ENCODE measurements around the gene GFOD1.

GFOD1 gene

DNA sequence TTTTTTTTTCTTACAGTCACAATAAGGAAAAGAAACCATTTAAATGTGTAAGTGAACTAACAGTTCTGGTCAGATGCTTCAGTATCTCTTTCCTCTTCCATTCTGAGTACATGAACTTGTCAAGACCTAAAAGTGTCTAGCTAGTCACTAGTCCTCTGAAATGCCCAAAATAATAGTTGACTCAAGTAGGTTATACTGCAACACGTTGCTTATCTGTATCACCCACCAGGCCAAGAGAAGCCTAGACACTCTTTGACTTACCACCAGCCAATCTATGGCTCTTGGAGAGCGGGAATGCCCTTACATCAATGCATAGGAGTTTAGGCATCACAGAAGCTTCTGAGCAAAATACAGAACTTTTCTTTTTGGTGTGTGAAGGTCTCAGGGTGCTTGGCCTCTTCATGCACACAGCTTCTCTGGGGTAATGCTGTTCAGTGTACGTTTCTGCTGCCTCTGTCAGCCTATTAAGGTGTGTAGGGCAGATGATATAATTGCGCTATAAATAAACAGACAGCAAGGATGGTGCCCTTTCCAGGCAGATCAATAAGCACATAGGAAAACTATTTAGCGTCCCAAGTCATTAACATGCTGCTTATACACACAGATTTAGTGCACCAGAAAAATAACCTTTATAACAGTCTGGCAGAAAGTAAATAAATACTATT is 7.8 kb upstream of the GFOD1 start:
- H2AFZ ChIP-seq (ENCODE audit: low read depth): no peak overlapping the region
- no peaks in the 10 kb centered on the region for H3K79me2 ChIP-seq (ENCODE audit: insufficient read depth, low read depth)
- no peak overlapping the region for H3K9ac ChIP-seq
- H4K20me1 ChIP-seq (ENCODE audit: insufficient read depth): no peaks in the 10 kb centered on the region
- H3K4me2 ChIP-seq: no peak overlapping the region
- no peak overlapping the region for H3K27ac ChIP-seq
- no peak overlapping the region for H3K4me3 ChIP-seq (IDR thresholded peaks at IDR 0.05; ENCODE audit: insufficient read depth, low read depth, low read length)
- no peaks in the 10 kb centered on the region for H3K27me3 ChIP-seq (ENCODE audit: insufficient read depth, low read depth)
- TF ChIP-seq, protein P1, sequence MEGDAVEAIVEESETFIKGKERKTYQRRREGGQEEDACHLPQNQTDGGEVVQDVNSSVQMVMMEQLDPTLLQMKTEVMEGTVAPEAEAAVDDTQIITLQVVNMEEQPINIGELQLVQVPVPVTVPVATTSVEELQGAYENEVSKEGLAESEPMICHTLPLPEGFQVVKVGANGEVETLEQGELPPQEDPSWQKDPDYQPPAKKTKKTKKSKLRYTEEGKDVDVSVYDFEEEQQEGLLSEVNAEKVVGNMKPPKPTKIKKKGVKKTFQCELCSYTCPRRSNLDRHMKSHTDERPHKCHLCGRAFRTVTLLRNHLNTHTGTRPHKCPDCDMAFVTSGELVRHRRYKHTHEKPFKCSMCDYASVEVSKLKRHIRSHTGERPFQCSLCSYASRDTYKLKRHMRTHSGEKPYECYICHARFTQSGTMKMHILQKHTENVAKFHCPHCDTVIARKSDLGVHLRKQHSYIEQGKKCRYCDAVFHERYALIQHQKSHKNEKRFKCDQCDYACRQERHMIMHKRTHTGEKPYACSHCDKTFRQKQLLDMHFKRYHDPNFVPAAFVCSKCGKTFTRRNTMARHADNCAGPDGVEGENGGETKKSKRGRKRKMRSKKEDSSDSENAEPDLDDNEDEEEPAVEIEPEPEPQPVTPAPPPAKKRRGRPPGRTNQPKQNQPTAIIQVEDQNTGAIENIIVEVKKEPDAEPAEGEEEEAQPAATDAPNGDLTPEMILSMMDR (conservative IDR thresholded peaks at IDR 0.05; ENCODE audit: low read depth, low read length): no peak
- no peaks in the 10 kb centered on the region for H3K36me3 ChIP-seq (ENCODE audit: insufficient read depth)
- peaks cover 3% of the 10 kb centered on the region for H3K4me1 ChIP-seq (ENCODE audit: low read depth, poor library complexity, severe bottlenecking)

DNA sequence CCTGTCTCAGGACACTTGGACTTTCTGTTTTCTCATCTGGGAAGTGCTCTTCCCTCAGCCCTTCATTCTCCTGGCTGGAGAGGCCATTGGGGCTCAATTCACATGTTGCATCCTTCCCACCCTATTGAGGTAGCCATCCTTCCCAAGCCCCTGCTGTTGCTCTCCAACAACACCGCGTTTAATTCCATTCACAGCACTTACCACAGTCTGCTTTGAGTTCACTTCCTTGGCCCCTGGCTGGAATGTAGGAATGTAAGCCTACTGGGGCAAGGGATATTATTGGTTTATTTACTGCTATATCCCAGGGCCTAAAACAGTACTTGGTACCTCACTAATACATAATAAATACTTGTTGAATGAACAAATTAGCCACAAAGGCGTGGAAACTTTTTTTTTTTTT is 6.7 kb upstream of the GFOD1 start:
- Histone ChIP-seq H3K36me3 (ENCODE audit: insufficient read depth) (no peaks in the 10 kb centered on the region), H3K4me1 (ENCODE audit: low read depth, poor library complexity, severe bottlenecking) (peaks cover 3% of the 10 kb centered on the region), H3K27ac (no peak overlapping the region), H3K4me2 (no peak overlapping the region), H3K4me3 (IDR thresholded peaks at IDR 0.05; ENCODE audit: insufficient read depth, low read depth, low read length) (no peak overlapping the region), H3K79me2 (ENCODE audit: insufficient read depth, low read depth) (no peaks in the 10 kb centered on the region), H3K9ac (no peak overlapping the region), H3K27me3 (ENCODE audit: insufficient read depth, low read depth) (no peaks in the 10 kb centered on the region), H4K20me1 (ENCODE audit: insufficient read depth) (no peaks in the 10 kb centered on the region), H2AFZ (ENCODE audit: low read depth) (no peak overlapping the region)
- TF ChIP-seq, protein P1 (conservative IDR thresholded peaks at IDR 0.05; ENCODE audit: low read depth, low read length): no peak

DNA sequence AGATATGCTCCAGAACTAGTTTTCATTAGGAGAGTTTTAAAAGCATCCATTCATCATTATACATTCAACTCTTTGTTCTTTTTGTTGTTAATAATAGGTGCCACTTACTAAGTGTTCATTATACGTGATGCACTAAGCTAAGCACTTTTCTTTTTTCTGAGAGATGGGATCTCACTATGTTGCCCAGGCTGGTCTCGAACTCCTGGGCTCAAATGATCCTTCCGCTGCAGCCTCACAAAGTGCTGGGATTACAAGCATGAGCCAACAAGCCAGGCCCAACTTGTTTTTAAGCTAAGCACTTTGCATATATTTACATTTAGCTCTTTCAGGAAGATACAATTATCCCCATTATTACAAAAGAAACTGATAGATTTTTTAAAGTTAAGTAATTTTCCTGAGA is 5.7 kb upstream of the GFOD1 start:
- no peaks in the 10 kb centered on the region for H3K79me2 ChIP-seq (ENCODE audit: insufficient read depth, low read depth)
- H3K27ac ChIP-seq: no peak overlapping the region
- no peak overlapping the region for H3K4me3 ChIP-seq (IDR thresholded peaks at IDR 0.05; ENCODE audit: insufficient read depth, low read depth, low read length)
- H4K20me1 ChIP-seq (ENCODE audit: insufficient read depth): no peaks in the 10 kb centered on the region
- no peaks in the 10 kb centered on the region for H3K27me3 ChIP-seq (ENCODE audit: insufficient read depth, low read depth)
- H2AFZ ChIP-seq (ENCODE audit: low read depth): no peak overlapping the region
- no peaks in the 10 kb centered on the region for H3K36me3 ChIP-seq (ENCODE audit: insufficient read depth)
- H3K4me1 ChIP-seq (ENCODE audit: low read depth, poor library complexity, severe bottlenecking): peaks cover 3% of the 10 kb centered on the region
- TF ChIP-seq, protein P1 (conservative IDR thresholded peaks at IDR 0.05; ENCODE audit: low read depth, low read length): no peak
- no peak overlapping the region for H3K4me2 ChIP-seq
- no peak overlapping the region for H3K9ac ChIP-seq

DNA sequence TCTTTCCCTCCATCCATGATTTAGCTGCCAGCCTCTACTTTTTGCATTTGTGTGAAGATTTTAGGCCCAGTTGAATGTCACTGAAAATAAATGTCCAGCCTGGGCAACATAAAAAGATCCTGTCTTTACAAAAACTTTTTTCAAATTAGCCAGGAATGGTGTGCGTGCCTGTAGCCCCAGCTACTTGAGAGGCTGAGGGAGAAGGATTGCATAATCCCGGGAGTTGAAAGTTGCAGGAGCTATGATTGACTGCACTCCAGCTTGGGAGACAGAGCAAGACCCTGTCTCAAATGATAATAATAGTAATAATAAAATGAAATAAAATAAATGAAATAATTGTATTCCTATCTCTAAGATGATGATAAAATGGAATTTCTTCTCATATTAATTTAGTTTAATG is 5.0 kb upstream of the GFOD1 start:
- no peak overlapping the region for H2AFZ ChIP-seq (ENCODE audit: low read depth)
- H3K27me3 ChIP-seq (ENCODE audit: insufficient read depth, low read depth): no peaks in the 10 kb centered on the region
- H3K4me2 ChIP-seq: no peak overlapping the region
- H3K36me3 ChIP-seq (ENCODE audit: insufficient read depth): no peaks in the 10 kb centered on the region
- no peak overlapping the region for H3K9ac ChIP-seq
- no peak overlapping the region for H3K27ac ChIP-seq
- H4K20me1 ChIP-seq (ENCODE audit: insufficient read depth): no peaks in the 10 kb centered on the region
- no peak overlapping the region for H3K4me3 ChIP-seq (IDR thresholded peaks at IDR 0.05; ENCODE audit: insufficient read depth, low read depth, low read length)
- no peaks in the 10 kb centered on the region for H3K79me2 ChIP-seq (ENCODE audit: insufficient read depth, low read depth)
- TF ChIP-seq, protein P1 (conservative IDR thresholded peaks at IDR 0.05; ENCODE audit: low read depth, low read length): no peak
- H3K4me1 ChIP-seq (ENCODE audit: low read depth, poor library complexity, severe bottlenecking): peaks cover 3% of the 10 kb centered on the region
